GM19438 (cell line): Measurements from ENCODE around the gene CORIN.
A peak's percentile ranks its signal among the peaks of the same experiment; 100 is the strongest.

Experiments used
- ATAC-seq: cut with Tn5 transposase; IDR thresholded peaks from one replicate; pipeline ENCODE4 v1.9.1; 2021; ENCODE audit warnings: low read depth; ENCODE audit not compliant: unreplicated experiment

The CORIN gene, protein sequence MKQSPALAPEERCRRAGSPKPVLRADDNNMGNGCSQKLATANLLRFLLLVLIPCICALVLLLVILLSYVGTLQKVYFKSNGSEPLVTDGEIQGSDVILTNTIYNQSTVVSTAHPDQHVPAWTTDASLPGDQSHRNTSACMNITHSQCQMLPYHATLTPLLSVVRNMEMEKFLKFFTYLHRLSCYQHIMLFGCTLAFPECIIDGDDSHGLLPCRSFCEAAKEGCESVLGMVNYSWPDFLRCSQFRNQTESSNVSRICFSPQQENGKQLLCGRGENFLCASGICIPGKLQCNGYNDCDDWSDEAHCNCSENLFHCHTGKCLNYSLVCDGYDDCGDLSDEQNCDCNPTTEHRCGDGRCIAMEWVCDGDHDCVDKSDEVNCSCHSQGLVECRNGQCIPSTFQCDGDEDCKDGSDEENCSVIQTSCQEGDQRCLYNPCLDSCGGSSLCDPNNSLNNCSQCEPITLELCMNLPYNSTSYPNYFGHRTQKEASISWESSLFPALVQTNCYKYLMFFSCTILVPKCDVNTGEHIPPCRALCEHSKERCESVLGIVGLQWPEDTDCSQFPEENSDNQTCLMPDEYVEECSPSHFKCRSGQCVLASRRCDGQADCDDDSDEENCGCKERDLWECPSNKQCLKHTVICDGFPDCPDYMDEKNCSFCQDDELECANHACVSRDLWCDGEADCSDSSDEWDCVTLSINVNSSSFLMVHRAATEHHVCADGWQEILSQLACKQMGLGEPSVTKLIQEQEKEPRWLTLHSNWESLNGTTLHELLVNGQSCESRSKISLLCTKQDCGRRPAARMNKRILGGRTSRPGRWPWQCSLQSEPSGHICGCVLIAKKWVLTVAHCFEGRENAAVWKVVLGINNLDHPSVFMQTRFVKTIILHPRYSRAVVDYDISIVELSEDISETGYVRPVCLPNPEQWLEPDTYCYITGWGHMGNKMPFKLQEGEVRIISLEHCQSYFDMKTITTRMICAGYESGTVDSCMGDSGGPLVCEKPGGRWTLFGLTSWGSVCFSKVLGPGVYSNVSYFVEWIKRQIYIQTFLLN

DNA sequence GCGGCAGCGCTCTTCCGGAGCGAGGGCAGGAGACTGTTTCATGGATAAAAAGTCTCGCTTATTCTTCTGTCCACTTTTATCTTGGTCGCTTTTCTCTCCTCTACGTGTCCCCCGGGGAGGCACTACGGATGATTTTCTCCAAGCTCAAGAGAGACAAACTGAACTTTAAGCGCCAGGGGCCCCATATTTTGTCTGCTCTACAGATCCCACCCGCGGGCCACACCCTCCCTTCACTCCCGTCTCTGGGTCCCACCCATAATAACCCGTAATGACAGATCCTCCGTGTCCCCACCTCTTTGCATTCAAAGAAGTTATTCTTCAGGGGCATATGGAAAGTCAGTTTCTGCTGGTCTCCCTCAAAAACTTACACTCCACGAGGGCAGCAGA lies at the start of gene CORIN:
CORIN (minus strand) TSS at position 160 of the 387 bp plus-strand sequence; CDS start at position 42, 118 bp downstream.
- no peak for ATAC-seq

DNA sequence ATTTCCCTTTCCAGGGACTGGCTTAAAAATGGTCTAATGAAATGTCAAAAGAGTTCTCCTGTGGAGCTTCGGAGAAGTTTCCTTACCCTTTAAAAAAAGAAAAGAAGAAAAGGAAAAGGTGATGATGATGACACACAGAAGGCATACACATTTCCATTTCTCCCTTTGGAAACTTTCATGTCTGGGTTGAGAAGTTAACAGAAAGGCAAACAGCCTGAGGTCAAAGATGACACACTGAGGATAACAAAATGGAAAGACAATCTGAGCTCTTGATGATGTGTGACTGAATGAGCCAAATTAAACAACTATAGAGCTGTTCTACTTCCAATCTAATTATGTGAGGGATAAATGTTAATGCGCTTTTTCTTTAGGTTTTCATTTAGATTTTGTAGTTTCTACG lies 44.4 kb upstream of the CORIN start:
- ATAC-seq, result no peak

DNA sequence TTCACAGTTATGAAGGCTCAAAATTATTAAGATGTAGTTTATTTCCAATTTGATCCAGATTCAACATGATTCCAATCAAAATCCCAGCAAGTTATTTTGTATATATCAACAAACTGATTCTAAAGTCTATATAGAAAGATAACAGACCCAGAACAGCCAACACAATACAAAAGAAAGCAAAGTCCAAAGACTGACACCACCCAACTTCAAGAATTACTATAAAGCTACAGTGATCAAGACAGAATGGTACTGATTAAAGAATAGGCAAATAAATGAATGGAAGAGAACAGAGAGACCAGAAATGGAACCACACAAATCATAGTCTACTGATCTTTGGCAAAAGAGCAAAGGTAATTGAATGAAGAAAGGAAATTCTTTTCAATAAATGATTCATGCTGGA lies 41.6 kb upstream of the CORIN start:
- no peak for ATAC-seq

DNA sequence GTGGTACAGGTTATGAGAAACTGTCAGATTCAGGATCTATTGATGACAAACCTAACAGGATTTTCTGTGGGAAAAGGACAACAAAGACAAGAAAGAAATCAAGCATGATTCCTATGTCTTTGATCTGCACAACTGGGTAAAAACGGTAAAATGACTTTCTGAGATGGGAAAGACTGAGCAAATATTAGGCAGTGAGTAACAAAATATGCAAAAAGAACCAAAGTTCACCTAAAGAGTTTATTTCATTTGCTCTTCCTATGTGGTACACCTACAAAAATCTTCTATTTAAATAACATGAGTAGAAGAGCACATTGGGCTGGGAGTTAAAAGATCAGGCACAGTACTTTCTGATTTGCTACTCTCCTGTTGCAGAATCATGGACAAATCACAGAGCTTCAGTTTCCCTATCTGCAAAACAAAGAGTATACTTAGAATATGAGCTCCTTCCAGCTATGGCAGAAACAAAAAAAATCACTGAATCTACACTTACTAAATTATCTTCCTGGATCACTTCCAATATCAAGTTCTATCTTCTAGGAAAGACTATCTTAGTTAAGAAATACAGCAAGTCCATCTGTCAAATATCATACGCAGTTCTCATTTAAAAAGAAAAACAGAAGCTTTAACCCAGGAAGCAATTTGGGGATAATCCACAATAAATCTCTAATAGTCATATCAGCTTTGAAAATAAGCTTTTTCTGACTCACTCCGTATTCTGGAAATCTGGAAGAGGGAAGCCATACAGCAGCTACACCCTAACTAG lies 39.1 kb upstream of the CORIN start:
- no peak for ATAC-seq

DNA sequence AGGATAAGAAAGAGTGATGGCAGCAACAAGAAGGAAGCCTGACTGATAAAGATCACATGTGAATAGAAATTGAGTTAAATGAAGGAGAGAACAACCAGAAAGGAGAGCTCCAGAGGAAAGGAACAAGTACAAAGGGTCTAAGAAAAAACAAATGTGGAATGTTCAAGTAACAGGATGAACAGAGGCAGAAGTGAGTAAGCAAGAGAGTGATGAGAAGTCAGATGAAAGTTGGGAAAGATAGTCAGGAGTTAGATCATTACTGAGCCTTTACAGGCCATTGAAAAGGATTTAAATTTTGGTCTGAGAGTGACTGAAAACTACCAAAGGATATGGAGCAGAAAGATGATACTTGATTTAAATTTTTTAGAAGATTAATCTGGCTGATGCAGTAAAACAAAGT lies 38.4 kb upstream of the CORIN start:
- ATAC-seq, result no peak

DNA sequence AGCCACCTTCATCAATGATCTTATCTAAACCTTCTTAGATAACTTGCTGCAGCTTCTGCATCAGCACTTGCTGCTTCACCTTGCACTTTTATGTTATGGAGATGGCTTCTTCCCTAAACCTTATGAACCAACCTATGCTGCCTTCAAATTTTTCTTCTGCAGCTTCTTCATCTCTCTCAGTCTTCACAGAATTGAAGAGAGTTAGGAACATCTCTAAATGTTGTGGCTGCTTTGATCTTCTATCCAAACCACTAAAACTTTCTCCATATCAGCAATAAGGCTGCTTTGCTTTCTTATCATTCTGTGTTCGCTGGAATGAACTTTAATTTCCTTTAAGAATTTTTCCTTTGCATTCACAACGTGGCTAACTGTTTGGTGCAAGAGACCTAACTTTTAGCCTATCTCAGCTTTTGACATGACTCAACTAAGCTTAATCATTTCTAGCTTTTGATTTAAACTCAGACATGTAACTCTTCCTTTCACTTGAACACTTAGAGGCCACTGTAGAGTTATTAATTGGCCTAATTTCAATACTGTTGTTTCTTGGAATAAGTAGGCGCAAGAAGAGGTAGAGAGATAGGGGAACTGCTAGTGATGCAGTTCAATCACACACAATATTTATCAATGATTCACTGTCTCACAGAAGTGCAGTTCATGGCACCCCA lies 36.1 kb upstream of the CORIN start:
- ATAC-seq, result no peak

DNA sequence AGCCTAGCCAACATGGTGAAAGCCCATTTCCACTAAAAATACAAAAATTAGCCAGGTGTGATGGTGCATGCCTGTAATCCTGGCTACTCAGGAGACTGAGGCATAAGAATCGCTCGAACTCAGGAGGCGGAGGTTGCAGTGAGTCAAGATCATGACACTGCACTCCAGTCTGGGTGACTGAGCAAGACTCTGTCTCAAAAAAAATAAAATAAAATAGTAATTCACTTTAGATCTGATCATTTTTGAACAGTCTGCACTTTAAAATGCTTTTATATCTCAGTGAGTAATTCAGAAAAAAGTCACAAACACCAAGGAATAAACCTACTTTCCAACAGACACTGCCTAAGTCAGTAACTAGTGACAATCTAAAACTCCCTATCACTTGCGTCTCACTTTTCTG lies 25.6 kb upstream of the CORIN start:
- ATAC-seq, result no peak

DNA sequence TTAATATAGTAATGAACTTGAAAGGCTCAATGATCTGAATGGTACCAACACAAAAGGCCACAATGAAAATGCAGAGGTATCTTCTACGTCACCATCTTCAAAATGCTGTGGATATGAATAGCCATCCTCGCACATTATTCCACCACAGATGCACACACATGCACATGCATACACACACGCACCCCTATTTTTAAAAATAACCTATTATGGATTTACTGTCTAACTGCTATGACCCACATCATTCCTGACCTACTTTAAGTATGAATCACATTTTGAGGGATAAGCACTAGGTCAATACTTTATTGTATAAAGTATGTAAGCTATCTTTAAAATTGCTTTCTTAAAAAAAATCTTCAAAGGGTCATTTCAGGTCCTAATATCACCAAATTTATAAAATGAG lies 24.4 kb upstream of the CORIN start:
- ATAC-seq, result no peak

DNA sequence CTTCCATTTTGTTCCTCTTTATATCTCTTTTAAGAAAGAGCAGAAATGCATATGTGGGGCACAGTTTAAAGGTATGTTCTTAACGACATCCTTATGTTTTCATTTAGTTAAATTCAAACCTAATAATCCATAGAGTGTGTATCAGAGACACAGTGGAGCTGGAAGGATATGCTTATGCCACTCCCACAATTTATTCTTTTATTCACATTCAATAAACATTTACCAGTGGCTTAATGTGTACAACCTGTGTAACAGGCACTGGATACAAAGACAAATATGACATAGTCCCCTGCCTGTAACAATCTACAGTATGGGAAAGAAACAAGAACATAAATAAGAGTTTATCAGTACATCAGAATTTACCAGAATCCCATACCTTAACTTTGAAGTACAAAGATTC lies 22.4 kb upstream of the CORIN start:
- ATAC-seq, result no peak

DNA sequence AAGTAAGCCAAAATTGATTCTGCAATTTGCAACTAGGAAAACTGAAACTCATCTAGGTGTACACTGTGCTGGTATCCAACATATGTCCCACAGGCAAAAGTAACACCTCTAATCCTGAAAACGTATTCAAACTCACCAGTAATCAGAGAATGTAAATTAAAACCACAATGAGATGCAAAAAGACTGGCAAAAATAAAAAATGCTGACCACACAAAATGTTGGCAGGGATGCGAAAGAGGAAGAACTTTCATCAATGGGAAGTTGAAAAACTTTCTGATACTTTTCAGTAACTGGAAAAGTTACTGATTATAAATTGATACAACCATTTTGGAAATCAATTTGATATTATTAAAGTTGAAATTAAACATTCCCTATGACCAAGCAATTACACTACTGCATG lies 20.1 kb upstream of the CORIN start:
- no peak for ATAC-seq

DNA sequence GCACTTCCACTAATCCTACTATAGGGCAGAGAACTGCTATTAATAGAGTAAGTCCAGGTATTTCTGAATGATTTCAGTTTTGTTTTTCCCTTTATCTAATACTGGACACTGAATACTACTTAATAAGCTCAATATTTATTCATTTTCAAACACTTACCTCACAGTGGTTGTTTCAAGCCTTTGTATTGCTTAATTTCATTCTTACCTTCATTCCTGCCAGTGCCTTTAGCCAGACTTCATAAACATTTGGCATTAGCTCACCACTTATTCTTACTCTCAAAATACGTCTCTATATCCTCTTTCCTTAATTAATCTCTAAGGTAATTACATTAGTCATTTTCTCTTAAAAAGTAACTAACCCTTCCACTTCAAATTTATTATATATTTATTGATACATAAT lies 18.8 kb upstream of the CORIN start:
- no peak for ATAC-seq

DNA sequence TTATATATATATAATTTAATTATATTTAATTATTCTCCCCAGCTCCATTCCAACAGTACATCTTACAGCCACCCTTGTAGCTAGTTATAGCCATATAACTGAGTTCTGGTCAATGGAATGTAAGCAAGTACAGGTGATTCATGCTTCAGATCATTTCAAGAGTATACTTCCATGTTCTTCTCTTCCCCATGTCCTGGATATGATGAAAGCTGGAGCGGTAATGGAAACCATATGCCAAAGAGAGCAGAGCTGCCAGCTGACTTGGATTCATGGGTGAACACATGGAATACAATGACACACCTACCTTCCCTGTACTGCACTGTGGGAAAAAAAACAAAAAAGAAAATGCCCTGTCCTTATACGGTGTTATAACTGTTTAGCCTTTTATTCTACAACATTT lies 17.5 kb upstream of the CORIN start:
- ATAC-seq, result no peak

DNA sequence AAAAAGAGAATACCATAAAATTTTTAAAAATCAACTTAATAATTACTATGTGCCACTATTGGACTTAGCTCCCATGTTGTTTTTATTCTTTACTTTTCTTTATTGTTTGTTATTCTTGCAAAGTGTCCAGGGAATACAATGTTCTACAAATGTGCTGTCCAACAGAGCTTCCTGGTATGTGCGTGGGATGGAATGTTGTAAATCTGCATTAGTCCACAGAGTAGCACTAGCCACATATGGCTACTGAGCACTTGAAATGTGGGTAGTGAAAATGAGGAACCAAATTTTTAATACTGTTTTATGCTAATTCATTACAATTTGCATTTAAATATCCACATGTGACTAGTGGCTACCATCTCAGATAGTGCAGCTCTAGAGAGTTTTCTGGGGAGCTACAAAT lies 14.3 kb upstream of the CORIN start:
- no peak for ATAC-seq

DNA sequence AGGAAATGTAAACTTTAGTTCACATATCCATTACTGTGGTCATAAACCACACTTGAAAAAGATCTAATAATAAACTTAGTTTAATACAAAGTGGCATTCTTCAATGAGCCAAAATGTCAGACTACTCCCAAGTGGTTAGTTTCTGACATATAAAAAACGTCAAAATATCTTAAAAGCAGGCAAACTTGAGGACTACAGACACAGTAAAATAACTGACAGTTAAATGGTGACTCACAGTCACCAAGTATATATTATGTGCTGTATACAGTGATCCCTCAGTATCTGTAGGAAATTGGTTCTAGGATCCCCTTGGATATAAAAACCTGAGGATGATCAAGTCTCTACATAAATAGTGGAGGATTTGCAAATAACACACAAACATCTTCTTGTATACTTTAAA lies 11.6 kb upstream of the CORIN start:
- no peak for ATAC-seq

DNA sequence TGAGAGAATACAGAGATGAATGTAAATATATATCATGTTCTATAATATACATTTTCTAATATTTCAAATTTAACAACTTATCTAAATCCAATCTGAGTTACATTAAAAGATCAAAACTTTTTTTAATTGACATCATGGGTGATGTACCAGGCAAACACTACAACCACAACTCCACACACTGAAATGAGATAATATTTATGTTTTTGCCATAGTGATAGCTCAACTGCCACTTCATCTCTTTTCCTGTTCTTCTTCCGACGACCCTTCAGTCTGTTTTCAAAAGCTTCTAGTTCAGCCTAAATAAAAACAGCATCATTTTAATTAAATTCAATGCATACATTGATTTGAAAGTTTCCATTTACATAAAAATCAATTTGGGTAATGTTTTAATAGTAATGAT lies 10.2 kb upstream of the CORIN start:
- no peak for ATAC-seq

DNA sequence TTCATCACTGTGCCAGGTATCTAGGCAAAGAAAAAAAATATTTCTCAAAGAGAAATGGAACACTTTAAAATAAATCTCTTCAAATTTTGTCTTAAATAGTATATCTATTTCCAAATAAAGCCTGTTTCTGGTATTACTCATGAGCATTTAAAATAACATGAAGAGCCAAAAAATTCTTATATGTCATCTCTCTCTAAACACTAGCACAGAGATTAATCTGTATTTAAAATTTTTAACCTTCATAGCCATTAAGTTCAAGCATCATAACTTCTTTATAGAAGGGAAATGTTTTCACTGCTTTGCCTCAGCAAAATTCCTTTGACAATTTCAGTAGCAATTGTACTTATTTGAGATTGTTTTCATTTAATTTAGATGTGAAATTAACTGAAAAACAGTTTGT lies 5.1 kb upstream of the CORIN start:
- ATAC-seq, result no peak

DNA sequence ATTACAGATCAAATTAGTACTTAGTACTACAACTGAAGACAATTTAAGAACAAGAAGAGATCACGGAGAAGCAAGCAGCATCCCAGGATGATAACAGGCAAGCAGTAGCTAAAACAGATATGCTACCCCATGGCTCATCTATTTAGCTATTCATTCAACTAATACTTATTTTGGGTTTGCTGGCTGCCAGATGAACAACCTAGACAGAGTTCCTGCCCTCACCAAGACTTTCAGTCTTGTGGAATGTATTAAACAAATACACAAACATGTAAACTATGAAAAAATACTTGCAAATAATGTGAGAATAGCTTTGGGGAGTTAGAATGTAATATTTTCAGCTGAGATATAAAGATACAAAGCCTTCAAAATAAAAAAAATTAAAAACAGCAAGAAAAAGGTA lies 2.4 kb upstream of the CORIN start:
- ATAC-seq, result no peak

DNA sequence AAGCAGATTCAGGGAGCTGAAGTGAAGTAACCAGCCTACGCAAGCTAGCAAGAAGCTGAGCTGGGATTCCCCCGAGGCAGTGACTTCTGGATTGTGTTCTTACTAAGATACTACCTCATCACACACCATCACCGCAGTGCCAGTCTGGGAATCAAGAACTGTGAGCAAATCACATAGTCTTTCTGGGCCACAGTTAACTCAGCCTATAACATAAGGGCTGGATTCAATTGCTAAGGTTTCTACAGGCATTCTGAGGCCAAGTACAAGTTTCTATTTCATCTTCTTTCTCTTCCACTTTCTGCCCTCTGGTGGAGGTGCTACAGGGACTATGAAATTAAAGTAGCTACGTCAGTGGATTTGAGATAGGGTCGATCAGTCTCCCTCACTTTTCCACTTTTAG lies 1.4 kb upstream of the CORIN start:
- peak; percentile 49 for ATAC-seq

DNA sequence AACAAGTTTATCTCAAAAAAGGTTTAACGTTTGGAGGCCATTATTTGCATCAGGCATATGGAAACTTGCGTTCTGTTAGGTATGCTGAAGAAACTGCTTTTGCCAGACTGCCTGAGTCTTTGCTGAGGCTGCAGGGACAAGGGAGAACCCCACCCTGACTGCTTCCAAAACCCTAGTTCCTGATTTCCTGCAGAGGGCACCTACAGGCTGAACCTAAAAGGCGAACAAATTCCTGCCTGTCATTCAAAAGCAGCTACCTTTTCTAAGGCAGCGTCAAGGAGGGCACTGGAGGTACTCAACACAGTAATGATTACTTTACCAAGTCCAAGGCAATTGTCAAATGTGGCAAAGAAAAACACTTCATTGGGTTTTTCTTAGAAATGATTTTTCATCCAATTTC lies 578 bp upstream of the CORIN start:
- no peak for ATAC-seq
